GM19239 (cell line): ENCODE results near the gene DDX60.
"Not testable (repeated sequence)": the region's sequence is repeated elsewhere in the genome, so short reads cannot be mapped to it uniquely, and the experiment has no call there.

Source experiments
- DNase-seq: peaks from one replicate; pipeline ENCODE4 v3.0.0; 2011; ENCODE audit warnings: low spot score; ENCODE audit not compliant: insufficient read length
- FAIRE-seq: peaks from 2 replicates; lab custom pipeline; 2011; peaks lifted over from hg19 to GRCh38; lab: Jason Lieb, UNC

The DDX60 gene

GRCh38 chr4:168213511-168213910, 105.0 kb downstream of the DDX60 start:
- FAIRE-seq, DNase-seq: not testable (repeated sequence)

- DNase-seq: no peak
- FAIRE-seq: no peak
Observed at GRCh38 chr4:168212656-168213055, 105.9 kb downstream of the DDX60 start.

- DNase-seq (no peak), FAIRE-seq (no peak)
Observed at GRCh38 chr4:168208957-168209614, 109.5 kb downstream of the DDX60 start.

- FAIRE-seq: no peak
- DNase-seq: no peak
Observed at GRCh38 chr4:168203233-168203911, 115.2 kb downstream of the DDX60 start.

GRCh38 chr4:168200685-168201084, 117.9 kb downstream of the DDX60 start:
- DNase-seq (no peak), FAIRE-seq (no peak)

GRCh38 chr4:168199260-168199957, 119.1 kb downstream of the DDX60 start:
- no peak for FAIRE-seq

GRCh38 chr4:168197926-168198325, 120.6 kb downstream of the DDX60 start:
- FAIRE-seq (no peak), DNase-seq (no peak)

More at GRCh38 chr4:168199260-168199957, 119.1 kb downstream of the DDX60 start:
- DNase-seq: no peak

GRCh38 chr4:168188754-168189153, 129.8 kb downstream of the DDX60 start:
- FAIRE-seq (no peak), DNase-seq (no peak)

GRCh38 chr4:168183717-168184571, 134.6 kb downstream of the DDX60 start:
- FAIRE-seq (peak; percentile 40), DNase-seq (no peak)

GRCh38 chr4:168177546-168178149, 140.9 kb downstream of the DDX60 start:
- FAIRE-seq (no peak), DNase-seq (no peak)

GRCh38 chr4:168174308-168174707, 144.2 kb downstream of the DDX60 start:
- FAIRE-seq (no peak), DNase-seq (no peak)

GRCh38 chr4:168167714-168168284, 150.8 kb downstream of the DDX60 start:
- FAIRE-seq: no peak
- DNase-seq: no peak
